ENCODE data around the gene TMEM184C.
A peak's percentile ranks its signal among the peaks of the same experiment; 100 is the strongest.

Gene TMEM184C

GRCh38 chr4:147587041-147587440, 30.2 kb upstream of the TMEM184C start:
- in situ Hi-C loops (cut with MboI; ENCODE audit: low sequenced_read_pairs, unreplicated experiment): loop anchor here (25.0 kb wide), 1 partner anchor 425 kb away; no protein-coding TSS in a partner anchor
- TF ChIP-seq, protein P1, sequence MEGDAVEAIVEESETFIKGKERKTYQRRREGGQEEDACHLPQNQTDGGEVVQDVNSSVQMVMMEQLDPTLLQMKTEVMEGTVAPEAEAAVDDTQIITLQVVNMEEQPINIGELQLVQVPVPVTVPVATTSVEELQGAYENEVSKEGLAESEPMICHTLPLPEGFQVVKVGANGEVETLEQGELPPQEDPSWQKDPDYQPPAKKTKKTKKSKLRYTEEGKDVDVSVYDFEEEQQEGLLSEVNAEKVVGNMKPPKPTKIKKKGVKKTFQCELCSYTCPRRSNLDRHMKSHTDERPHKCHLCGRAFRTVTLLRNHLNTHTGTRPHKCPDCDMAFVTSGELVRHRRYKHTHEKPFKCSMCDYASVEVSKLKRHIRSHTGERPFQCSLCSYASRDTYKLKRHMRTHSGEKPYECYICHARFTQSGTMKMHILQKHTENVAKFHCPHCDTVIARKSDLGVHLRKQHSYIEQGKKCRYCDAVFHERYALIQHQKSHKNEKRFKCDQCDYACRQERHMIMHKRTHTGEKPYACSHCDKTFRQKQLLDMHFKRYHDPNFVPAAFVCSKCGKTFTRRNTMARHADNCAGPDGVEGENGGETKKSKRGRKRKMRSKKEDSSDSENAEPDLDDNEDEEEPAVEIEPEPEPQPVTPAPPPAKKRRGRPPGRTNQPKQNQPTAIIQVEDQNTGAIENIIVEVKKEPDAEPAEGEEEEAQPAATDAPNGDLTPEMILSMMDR (IDR thresholded peaks at IDR 0.05; ENCODE audit: borderline replicate concordance, control extremely low read depth, extremely low read depth, insufficient read depth, missing control alignments): no peak
- no peak for DNase-seq (ENCODE audit: low spot score)

DNA sequence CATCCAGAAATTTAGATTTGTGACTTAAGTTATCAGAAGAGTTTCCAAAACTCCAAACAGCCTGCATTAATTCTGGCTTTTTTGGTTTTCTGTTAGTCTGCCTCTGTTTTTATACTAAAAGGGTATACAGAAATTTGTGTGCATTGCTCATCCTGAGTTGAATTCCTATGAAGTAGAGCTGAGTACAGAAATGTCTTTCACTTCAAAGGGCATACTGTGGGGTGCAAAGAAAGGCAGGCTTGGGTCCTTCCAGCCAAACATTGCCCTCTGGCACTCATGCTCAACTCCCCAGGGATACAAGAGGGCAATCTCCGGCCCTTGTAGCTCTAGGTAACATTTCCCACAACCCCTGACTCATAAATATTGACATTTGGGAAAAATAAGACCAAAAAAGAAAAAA, 27.6 kb upstream of the TMEM184C start:
- in situ Hi-C loops (cut with MboI; ENCODE audit: low sequenced_read_pairs, unreplicated experiment): loop anchor here (25.0 kb wide), 1 partner anchor 427 kb away; no protein-coding TSS in a partner anchor
- DNase-seq (ENCODE audit: low spot score): no peak

DNA sequence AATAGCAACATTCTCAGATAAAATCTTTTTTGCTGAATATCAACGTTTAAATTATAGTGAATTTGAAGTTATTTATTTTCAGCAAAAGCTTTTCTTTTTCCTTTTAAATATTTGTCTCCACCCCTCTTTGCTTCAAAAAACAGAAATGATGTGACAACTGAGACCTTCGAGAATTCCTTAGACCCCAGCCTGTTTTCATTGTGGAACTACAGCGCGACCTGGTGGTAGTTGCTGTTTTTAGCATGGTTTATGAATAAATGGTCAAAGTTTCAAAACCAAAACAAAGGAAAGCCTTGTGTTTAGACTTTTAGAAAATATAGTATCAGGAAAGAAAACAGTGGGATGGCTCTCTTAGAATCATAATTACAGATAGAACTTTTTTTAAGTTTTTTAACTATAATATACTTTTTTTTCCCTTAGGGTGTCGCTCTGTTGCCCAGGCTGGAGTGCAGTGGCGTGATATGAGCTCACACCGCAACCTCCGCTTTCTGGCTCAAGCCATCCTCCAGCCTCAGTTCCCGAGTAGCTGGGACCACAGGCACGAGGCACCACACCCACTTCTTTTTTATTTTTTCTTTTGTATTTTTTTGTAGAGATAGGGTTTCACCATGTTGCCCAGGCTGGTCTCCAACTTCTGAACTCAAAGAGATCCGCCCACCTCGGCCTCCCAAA, 26.8 kb upstream of the TMEM184C start:
- DNase-seq (ENCODE audit: low spot score): peak; percentile 63
- in situ Hi-C loops (cut with MboI; ENCODE audit: low sequenced_read_pairs, unreplicated experiment): loop anchor here (25.0 kb wide), 1 partner anchor 428 kb away; no protein-coding TSS in a partner anchor
- TF ChIP-seq, protein P1 (IDR thresholded peaks at IDR 0.05; ENCODE audit: borderline replicate concordance, control extremely low read depth, extremely low read depth, insufficient read depth, missing control alignments): peak; percentile 60

More for the DNA sequence above, 27.6 kb upstream of the TMEM184C start:
- TF ChIP-seq, protein P1 (IDR thresholded peaks at IDR 0.05; ENCODE audit: borderline replicate concordance, control extremely low read depth, extremely low read depth, insufficient read depth, missing control alignments): no peak

DNA sequence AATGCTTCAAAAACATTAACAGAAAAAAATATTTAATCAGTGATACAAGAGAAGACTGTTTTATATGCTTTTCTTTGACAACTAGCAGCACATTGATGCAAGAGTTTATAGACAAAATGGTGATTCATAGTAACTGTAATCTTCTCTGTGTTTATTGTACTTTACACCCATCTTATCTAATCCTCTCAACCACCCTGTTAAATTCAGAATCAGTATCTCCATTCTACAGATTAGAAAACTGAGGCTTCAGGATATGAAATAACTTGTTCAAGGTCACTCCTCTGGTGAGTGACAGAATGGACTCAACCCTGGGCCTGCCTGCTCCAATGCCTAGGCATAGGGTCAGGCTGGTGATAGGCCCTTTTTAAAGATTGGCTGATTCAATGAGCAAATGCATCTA, 26.1 kb upstream of the TMEM184C start:
- DNase-seq (ENCODE audit: low spot score): no peak
- in situ Hi-C loops (cut with MboI; ENCODE audit: low sequenced_read_pairs, unreplicated experiment): loop anchor here (25.0 kb wide), 1 partner anchor 429 kb away; no protein-coding TSS in a partner anchor
- TF ChIP-seq, protein P1 (IDR thresholded peaks at IDR 0.05; ENCODE audit: borderline replicate concordance, control extremely low read depth, extremely low read depth, insufficient read depth, missing control alignments): no peak

GRCh38 chr4:147594107-147594506, 23.1 kb upstream of the TMEM184C start:
- DNase-seq (ENCODE audit: low spot score): no peak
- TF ChIP-seq, protein P1 (IDR thresholded peaks at IDR 0.05; ENCODE audit: borderline replicate concordance, control extremely low read depth, extremely low read depth, insufficient read depth, missing control alignments): no peak
- in situ Hi-C loops (cut with MboI; ENCODE audit: low sequenced_read_pairs, unreplicated experiment): loop anchor here (25.0 kb wide), 1 partner anchor 432 kb away; no protein-coding TSS in a partner anchor

- no peak for DNase-seq (ENCODE audit: low spot score)
- in situ Hi-C loops (cut with MboI; ENCODE audit: low sequenced_read_pairs, unreplicated experiment): loop anchor here (25.0 kb wide), 1 partner anchor 432 kb away; no protein-coding TSS in a partner anchor
- TF ChIP-seq, protein P1 (IDR thresholded peaks at IDR 0.05; ENCODE audit: borderline replicate concordance, control extremely low read depth, extremely low read depth, insufficient read depth, missing control alignments): no peak
Measured at GRCh38 chr4:147594578-147594977, 22.6 kb upstream of the TMEM184C start.

Measured in GM13976 (cell line).